OCI-LY3 (cell line): ENCODE measurements around the gene MT1A.

Source experiments
- H2AFZ ChIP-seq: fragments of 200-600, 300-600 bp; shearing (Covaris generic); 2 replicates; pipeline ENCODE4 v1.6.0; 2014; ENCODE audit warnings: antibody characterized with exemption, low read depth, low read length
- H3K27ac ChIP-seq: fragments of 200-600, 300-600 bp; sonication (generic); 2 replicates; pipeline ENCODE4 v1.5.1; 2014; ENCODE audit warnings: mild to moderate bottlenecking, low read length, moderate library complexity, mixed read lengths
- H3K27me3 ChIP-seq: fragments of 200-600, 300-600 bp; sonication (generic); 2 replicates; pipeline ENCODE4 v1.6.1; 2014; ENCODE audit warnings: low read depth, low read length, mixed read lengths
- H3K36me3 ChIP-seq: fragments of 200-600, 300-600 bp; sonication (generic); replicated peaks from 2 replicates; pipeline ENCODE3; 2014; ENCODE audit warnings: low read depth, low read length, mixed read lengths
- H3K4me1 ChIP-seq: fragments of 300-600, 200-600 bp; sonication (generic); 2 replicates; pipeline ENCODE4 v1.6.1; 2014; ENCODE audit warnings: low read length, mixed read lengths
- H3K4me2 ChIP-seq: fragments of 200-600, 300-600 bp; sonication (generic); 2 replicates; pipeline ENCODE4 v1.6.1; 2014; ENCODE audit warnings: low read length, mixed read lengths
- H3K4me3 ChIP-seq: fragments of 300-600, 200-600 bp; sonication (generic); 2 replicates; pipeline ENCODE4 v1.5.1; 2014; ENCODE audit warnings: antibody characterized with exemption, mild to moderate bottlenecking, low read length, moderate library complexity
- H3K79me2 ChIP-seq: fragments of 300-600, 200-600 bp; shearing (Covaris generic); 2 replicates; pipeline ENCODE4 v1.6.1; 2014; ENCODE audit warnings: mild to moderate bottlenecking, low read length, mixed read lengths
- H3K9ac ChIP-seq: fragments of 300-600, 200-600 bp; shearing (Covaris generic); 2 replicates; pipeline ENCODE4 v1.6.0; 2014; ENCODE audit warnings: mild to moderate bottlenecking, low read length, moderate library complexity
- H3K9me3 ChIP-seq: fragments of 200-600, 300-600 bp; shearing (Covaris generic); 2 replicates; pipeline ENCODE4 v1.6.1; 2014; ENCODE audit warnings: low read length, mixed read lengths; ENCODE audit not compliant: insufficient read depth
- H4K20me1 ChIP-seq: fragments of 200-600, 300-600 bp; sonication (generic); 2 replicates; pipeline ENCODE4 v1.6.1; 2016; ENCODE audit warnings: low read length, mixed read lengths; ENCODE audit not compliant: insufficient read depth
- CTCF ChIP-seq: fragments of 200-600, 300-600 bp; sonication (generic); IDR thresholded peaks from 2 replicates; pipeline ENCODE4 v1.5.1; 2014; ENCODE audit warnings: antibody characterized with exemption, low read length, low read depth
- EZH2phosphoT487 ChIP-seq: fragments of 200-600 bp; shearing (Covaris generic); IDR thresholded peaks from 2 replicates; pipeline ENCODE4 v1.6.1; 2018; ENCODE audit warnings: antibody characterized with exemption, mixed run types, low read depth

Gene MT1A

GRCh38 chr16:56677474-56677873 is 39.0 kb downstream of the MT1A start:
- H3K4me2 ChIP-seq: no peak overlapping the region
- no peak overlapping the region for H3K9ac ChIP-seq
- TF ChIP-seq EZH2phosphoT487 (no peak), CTCF (no peak)
- peaks cover 3% of the 10 kb centered on the region; the same call in 1 of the 2 replicates for H3K27me3 ChIP-seq
- H4K20me1 ChIP-seq: no peaks in the 10 kb centered on the region
- H3K4me1 ChIP-seq: peaks cover 4% of the 10 kb centered on the region; the same call in 1 of the 2 replicates
- no peak overlapping the region for H3K27ac ChIP-seq
- H3K4me3 ChIP-seq: no peak overlapping the region
- H2AFZ ChIP-seq: no peak overlapping the region
- no peaks in the 10 kb centered on the region for H3K79me2 ChIP-seq
- no peaks in the 10 kb centered on the region for H3K36me3 ChIP-seq
- no peaks in the 10 kb centered on the region for H3K9me3 ChIP-seq

GRCh38 chr16:56679078-56679730 is 40.7 kb downstream of the MT1A start:
- Histone ChIP-seq H3K27ac (no peak overlapping the region), H3K9me3 (no peaks in the 10 kb centered on the region), H3K4me2 (no peak overlapping the region), H3K79me2 (no peaks in the 10 kb centered on the region), H3K27me3 (peaks cover 3% of the 10 kb centered on the region; the same call in 1 of the 2 replicates), H3K4me1 (peaks cover 14% of the 10 kb centered on the region), H3K9ac (no peak overlapping the region), H3K4me3 (no peak overlapping the region), H3K36me3 (no peaks in the 10 kb centered on the region), H4K20me1 (no peaks in the 10 kb centered on the region), H2AFZ (no peak overlapping the region)
- TF ChIP-seq CTCF (no peak), EZH2phosphoT487 (no peak)

GRCh38 chr16:56679818-56680217 is 41.4 kb downstream of the MT1A start:
- Histone ChIP-seq H4K20me1 (no peaks in the 10 kb centered on the region), H3K4me2 (no peak overlapping the region), H2AFZ (no peak overlapping the region), H3K27me3 (peaks cover 3% of the 10 kb centered on the region; the same call in 1 of the 2 replicates), H3K9me3 (no peaks in the 10 kb centered on the region), H3K4me3 (no peak overlapping the region), H3K36me3 (no peaks in the 10 kb centered on the region), H3K79me2 (no peaks in the 10 kb centered on the region), H3K4me1 (peaks cover 14% of the 10 kb centered on the region), H3K9ac (no peak overlapping the region), H3K27ac (no peak overlapping the region)
- TF ChIP-seq CTCF (no peak), EZH2phosphoT487 (no peak)

- no peak for TF ChIP-seq CTCF
- TF ChIP-seq EZH2phosphoT487: no peak
- Histone ChIP-seq H3K27ac (no peak within 1 kb of the TSS), H2AFZ (peak within 1 kb of the TSS; percentile 96)
Measured at GRCh38 chr16:56681939-56682702, 43.7 kb downstream of the MT1A start, which contains the start of gene MT1X. Gene MT1X, plus strand, starts transcription at chr16:56682470. Its CDS starts 71 bp downstream, at chr16:56682541.

More at GRCh38 chr16:56681939-56682702, 43.7 kb downstream of the MT1A start, which contains the start of gene MT1X:
- peaks cover 14% of the 10 kb centered on the region for H3K4me1 ChIP-seq
- H3K36me3 ChIP-seq: no peaks in the 10 kb centered on the region
- H3K9ac ChIP-seq: peak within 1 kb of the TSS; percentile 78
- no peaks in the 10 kb centered on the region for H3K27me3 ChIP-seq
- H4K20me1 ChIP-seq: no peaks in the 10 kb centered on the region
- H3K4me3 ChIP-seq: peak within 1 kb of the TSS; percentile 94
- H3K4me2 ChIP-seq: peak within 1 kb of the TSS; percentile 99
- H3K79me2 ChIP-seq: no peaks in the 10 kb centered on the region
- no peaks in the 10 kb centered on the region for H3K9me3 ChIP-seq
